H1 (cell line): Measurements from ENCODE around the gene TRIOBP. TPM values are rescaled to one million over a fixed set of nuclear protein-coding genes. Genes with fewer than 3 reads are reported as not detected.

Experiments
- CTCF ChIA-PET: fragments of 300-600 bp; sonication (Branson Sonifier 250); formaldehyde crosslinking; loops from one replicate; lab custom pipeline; 2021; ENCODE audit not compliant: partially characterized antibody; lab: Charles Lee
- POLR2A ChIA-PET: fragments of 300-600 bp; sonication (Branson Sonifier 250); formaldehyde crosslinking; loops from one replicate; lab custom pipeline; 2021; ENCODE audit warnings: inconsistent platforms; ENCODE audit not compliant: partially characterized antibody; lab: Charles Lee
- DNase-seq, 2 experiments: peaks; one replicate each; pipeline versions ENCODE4 v3.0.0 to v3.0.0-alpha.2; 2010 to 2022; ENCODE audit warnings: low spot score in 2 of 2, low read depth in 1 of 2, mixed read lengths in 1 of 2
- FAIRE-seq: peaks from 2 replicates; lab custom pipeline; 2011; peaks lifted over from hg19 to GRCh38; lab: Jason Lieb, UNC
- H2AFZ ChIP-seq: 2 replicates; pipeline ENCODE4 v1.8.1; 2012; ENCODE audit warnings: low read length, inconsistent platforms
- H2AK5ac ChIP-seq: 2 replicates; pipeline ENCODE4 v1.6.1; 2013; ENCODE audit warnings: low read depth, low read length
- H2BK120ac ChIP-seq: replicated peaks from 2 replicates; pipeline ENCODE3; 2013; ENCODE audit warnings: low read depth, low read length, inconsistent platforms
- H2BK12ac ChIP-seq: 2 replicates; pipeline ENCODE4 v1.6.1; 2013; ENCODE audit warnings: low read depth, low read length
- H2BK15ac ChIP-seq: 2 replicates; pipeline ENCODE4 v1.6.1; 2013; ENCODE audit warnings: low read length
- H2BK20ac ChIP-seq: 2 replicates; pipeline ENCODE4 v1.6.1; 2013; ENCODE audit warnings: low read length
- H2BK5ac ChIP-seq: 2 replicates; pipeline ENCODE4 v1.6.1; 2013; ENCODE audit warnings: low read depth, low read length
- H3K14ac ChIP-seq: 2 replicates; pipeline ENCODE4 v1.6.1; 2013; ENCODE audit warnings: inconsistent platforms; ENCODE audit not compliant: insufficient read length
- H3K18ac ChIP-seq: 2 replicates; pipeline ENCODE4 v1.6.1; 2013; ENCODE audit warnings: low read length; ENCODE audit errors: extremely low read depth
- H3K23ac ChIP-seq: 2 replicates; pipeline ENCODE4 v1.6.1; 2013; ENCODE audit warnings: inconsistent platforms; ENCODE audit not compliant: insufficient read length
- H3K23me2 ChIP-seq: 2 replicates; pipeline ENCODE4 v1.6.1; 2013; ENCODE audit warnings: low read depth, low read length
- H3K27ac ChIP-seq: 2 replicates; pipeline ENCODE4 v1.6.1; 2011; ENCODE audit warnings: low read depth, low read length, inconsistent platforms
- H3K27me3 ChIP-seq, 4 experiments: replicated peaks in 1 of 4; 1 replicate in 1 of 4; 2 replicates in 3 of 4; pipeline versions ENCODE4 v1.6.1 to v1.8.1; 2011 to 2013; ENCODE audit warnings: low read length in 3 of 4, mild to moderate bottlenecking in 3 of 4, inconsistent platforms in 2 of 4, mixed read lengths in 2 of 4, moderate library complexity in 1 of 4; ENCODE audit not compliant: control insufficient read depth in 3 of 4, insufficient read depth in 3 of 4; ENCODE audit errors: extremely low read depth in 1 of 4
- H3K36me3 ChIP-seq, 4 experiments: 2 replicates each; pipeline versions ENCODE4 v1.6.1 to v1.8.1; 2011 to 2013; ENCODE audit warnings: mild to moderate bottlenecking in 4 of 4, low read length in 3 of 4, moderate library complexity in 2 of 4, control low read depth in 1 of 4, inconsistent platforms in 1 of 4; ENCODE audit not compliant: insufficient read depth in 4 of 4, control insufficient read depth in 2 of 4
- H3K4ac ChIP-seq: replicated peaks from 2 replicates; pipeline ENCODE3; 2013; ENCODE audit warnings: low read length, low read depth, mixed read lengths, inconsistent platforms; ENCODE audit not compliant: insufficient read length
- H3K4me1 ChIP-seq, 4 experiments: replicated peaks in 1 of 4; 1 replicate in 1 of 4; 2 replicates in 3 of 4; pipeline versions ENCODE4 v1.6.1 to v1.8.1; 2011 to 2013; ENCODE audit warnings: low read length in 3 of 4, inconsistent platforms in 2 of 4, mixed read lengths in 1 of 4; ENCODE audit not compliant: insufficient read depth in 4 of 4, control insufficient read depth in 3 of 4
- H3K4me2 ChIP-seq, 2 experiments: 2 replicates each; pipeline versions ENCODE4 v1.6.1 to v1.8.1; 2011 to 2013; ENCODE audit warnings: low read depth in 2 of 2, low read length in 2 of 2, control low read depth in 1 of 2, inconsistent platforms in 1 of 2, mild to moderate bottlenecking in 1 of 2; ENCODE audit not compliant: insufficient read depth in 1 of 2
- H3K4me3 ChIP-seq, 4 experiments: fragments of 200-600, 300-600 bp in 1 of 4; sonication (generic), shearing (Covaris generic), sonication (Bioruptor Twin) in 1 of 4; 2 replicates each; pipeline versions ENCODE4 v1.5.1 to v1.8.1; 2011 to 2016; ENCODE audit warnings: low read length in 4 of 4, low read depth in 3 of 4, control low read depth in 2 of 4, inconsistent platforms in 2 of 4, mild to moderate bottlenecking in 2 of 4, mixed read lengths in 1 of 4, moderate library complexity in 1 of 4; ENCODE audit not compliant: insufficient read depth in 2 of 4; ENCODE audit errors: extremely low read depth in 1 of 4
- H3K56ac ChIP-seq: replicated peaks from 2 replicates; pipeline ENCODE3; 2013; ENCODE audit warnings: low read depth, mild to moderate bottlenecking, mixed read lengths, low read length, inconsistent platforms; ENCODE audit not compliant: insufficient read length
- H3K79me1 ChIP-seq: 2 replicates; pipeline ENCODE4 v1.6.1; 2013; ENCODE audit warnings: low read depth, low read length, control low read depth
- H3K79me2 ChIP-seq, 2 experiments: 2 replicates each; pipeline versions ENCODE4 v1.6.1 to v1.8.1; 2012 to 2013; ENCODE audit warnings: low read length in 2 of 2, mild to moderate bottlenecking in 2 of 2, inconsistent platforms in 1 of 2; ENCODE audit not compliant: insufficient read depth in 2 of 2, control insufficient read depth in 1 of 2
- H3K9ac ChIP-seq, 4 experiments: replicated peaks in 1 of 4; 1 replicate in 1 of 4; 2 replicates in 3 of 4; pipeline versions ENCODE4 v1.6.1 to v1.8.1; 2011 to 2013; ENCODE audit warnings: low read depth in 3 of 4, low read length in 3 of 4, control low read depth in 2 of 4, mild to moderate bottlenecking in 2 of 4, moderate library complexity in 2 of 4, inconsistent platforms in 1 of 4; ENCODE audit errors: extremely low read depth in 1 of 4
- H3K9me3 ChIP-seq, 2 experiments: 2 replicates each; pipeline versions ENCODE4 v1.6.1 to v1.8.1; 2012 to 2013; ENCODE audit warnings: mild to moderate bottlenecking in 2 of 2, moderate library complexity in 2 of 2, control low read depth in 1 of 2, inconsistent platforms in 1 of 2, low read depth in 1 of 2, low read length in 1 of 2, mixed read lengths in 1 of 2; ENCODE audit not compliant: insufficient read depth in 2 of 2
- H4K20me1 ChIP-seq, 2 experiments: replicated peaks in 1 of 2; 2 replicates each; pipeline versions ENCODE3 to v1.8.1; 2011 to 2013; ENCODE audit warnings: inconsistent platforms in 2 of 2, low read length in 2 of 2, mild to moderate bottlenecking in 1 of 2; ENCODE audit not compliant: insufficient read depth in 2 of 2, control insufficient read depth in 1 of 2
- H4K5ac ChIP-seq: 2 replicates; pipeline ENCODE4 v1.6.1; 2013; ENCODE audit warnings: low read length, low read depth, mixed read lengths, inconsistent platforms; ENCODE audit not compliant: insufficient read length
- H4K8ac ChIP-seq: 2 replicates; pipeline ENCODE4 v1.8.0; 2013; ENCODE audit warnings: mild to moderate bottlenecking, moderate library complexity, low read length, inconsistent platforms; ENCODE audit not compliant: insufficient read depth; ENCODE audit errors: extremely low read depth
- H4K91ac ChIP-seq: replicated peaks from 2 replicates; pipeline ENCODE3; 2013; ENCODE audit warnings: low read length, mixed read lengths, inconsistent platforms; ENCODE audit not compliant: insufficient read length
- BACH1 ChIP-seq: IDR thresholded peaks from 2 replicates; pipeline ENCODE4 v1.6.1; 2012; ENCODE audit warnings: low read length, improper control_type of control experiment
- BRCA1 ChIP-seq: IDR thresholded peaks from 2 replicates; pipeline ENCODE4 v1.6.1; 2012; ENCODE audit warnings: low read depth, low read length, improper control_type of control experiment
- CBX5 ChIP-seq: fragments of 300-800, 300-1000 bp; sonication (generic); IDR thresholded peaks from 2 replicates; pipeline ENCODE4 v1.7.1; 2016; ENCODE audit warnings: antibody characterized with exemption, low read length, low read depth
- EZH2 ChIP-seq: fragments of 200-600 bp; sonication (generic); IDR thresholded peaks from 2 replicates; pipeline ENCODE4 v1.7.1; 2012; ENCODE audit warnings: low read depth, mild to moderate bottlenecking, moderate library complexity, low read length, inconsistent platforms; ENCODE audit not compliant: severe bottlenecking
- MAFK ChIP-seq: IDR thresholded peaks from 2 replicates; pipeline ENCODE4 v1.6.1; 2012; ENCODE audit warnings: low read depth, mild to moderate bottlenecking, improper control_type of control experiment, low read length
- POU5F1 ChIP-seq: IDR thresholded peaks from 2 replicates; pipeline ENCODE4 v1.6.1; 2011; ENCODE audit warnings: low read depth, mild to moderate bottlenecking, low read length, moderate library complexity
- RFX5 ChIP-seq: IDR thresholded peaks from 2 replicates; pipeline ENCODE4 v1.6.1; 2011; ENCODE audit warnings: low read depth, low read length, improper control_type of control experiment, borderline replicate concordance
- SIRT6 ChIP-seq: IDR thresholded peaks from one replicate; pipeline ENCODE4 v1.7.1; 2012; ENCODE audit warnings: low read length, inconsistent platforms
- SP4 ChIP-seq: IDR thresholded peaks from 2 replicates; pipeline ENCODE4 v1.6.1; 2012; ENCODE audit warnings: low read length, inconsistent platforms
- SUZ12 ChIP-seq: fragments of 200-600 bp; sonication (generic); IDR thresholded peaks from 2 replicates; pipeline ENCODE4 v1.6.1; 2012; ENCODE audit warnings: mild to moderate bottlenecking, inconsistent platforms, low read length, moderate library complexity, mixed read lengths
- WGBS, 2 experiments: shearing (Covaris generic) in 1 of 2; methylation state at CpG; one replicate each; pipeline versions ENCODE4 v1.1.6 to v1.1.7; 2013 to 2015; ENCODE audit warnings: low lambda C conversion rate in 2 of 2, mixed read lengths in 2 of 2, inconsistent platforms in 1 of 2, low coverage in 1 of 2, missing lambda C conversion rate in 1 of 2; ENCODE audit not compliant: insufficient replicate concordance in 2 of 2, insufficient coverage in 1 of 2, insufficient read length in 1 of 2; ENCODE audit errors: extremely low coverage in 1 of 2, missing lambda C conversion rate in 1 of 2; 5-methylcytosine and 5-hydroxymethylcytosine counted together
- polyA plus RNA-seq, 7 experiments: library from polyadenylated mRNA; depleted of rRNA in 3 of 7; stranded (reverse) in 5 of 7; unstranded in 2 of 7; fragments of >200 nt in 5 of 7; fragments of 200-250 nt in 2 of 7; gene quantifications; 1 replicate in 5 of 7; 2 replicates in 1 of 7; 4 replicates in 1 of 7; pipeline versions ENCODE4 v1.2.1 to v1.2.3, GENCODE V29; 2011 to 2013; ENCODE audit warnings: missing spikeins in 2 of 7, mixed read lengths in 2 of 7
- total RNA-seq: library from RNA; stranded (reverse); fragmentation: NEBNext Ultra II Directional; extraction: Animal tissue kit (Norgen Biotek cat#: 25700); gene quantifications from 2 replicates; pipeline ENCODE4 v1.2.1, GENCODE V29; 2021
- TF ChIP-seq, protein P1 (sequence below): IDR thresholded peaks from 2 replicates; pipeline ENCODE4 v1.6.1; 2012; ENCODE audit warnings: low read length, inconsistent platforms

The TRIOBP gene
- total and polyA plus RNA-seq, 2 of the 8 experiments (the other 6 are each of a cell fraction or from before 2014, with no cell fraction given), result 18.2 to 27.3 TPM

DNA sequence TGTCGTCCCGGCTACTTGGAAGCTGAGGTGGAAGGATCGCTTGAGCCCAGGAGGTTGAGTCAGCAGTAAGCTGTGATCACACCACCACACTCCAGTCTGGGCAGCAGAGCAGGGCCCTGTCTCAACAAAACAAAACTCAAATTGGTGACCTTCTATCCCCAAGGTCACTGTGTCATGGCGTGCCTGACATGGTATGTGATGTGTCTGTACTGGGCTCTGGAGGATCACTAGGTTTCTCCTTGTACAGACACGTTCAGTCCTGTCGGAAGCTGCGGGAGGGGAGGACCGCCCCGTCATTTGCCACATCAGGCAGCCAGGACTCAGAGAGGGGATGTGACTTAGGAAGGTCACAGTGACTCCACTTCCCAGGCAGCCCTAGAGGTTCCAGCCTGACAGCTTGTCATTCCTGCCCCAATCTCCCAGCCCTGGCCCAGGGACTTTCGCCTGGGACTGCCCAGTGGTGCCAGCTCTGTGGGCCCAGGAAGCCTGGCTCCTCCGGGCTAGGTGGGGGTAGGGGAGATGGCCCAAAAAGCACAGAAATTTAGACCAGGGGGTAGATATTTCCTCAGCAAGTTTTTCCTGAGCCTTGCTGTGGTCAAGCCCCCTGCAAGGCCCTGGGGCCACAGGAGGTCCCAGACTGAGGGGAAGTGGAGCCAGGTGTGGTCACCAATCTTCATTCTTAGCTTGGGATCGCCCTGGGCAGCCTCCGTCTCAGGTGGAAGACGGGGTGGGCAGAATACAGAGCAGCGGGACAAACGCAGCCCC is 53.2 kb downstream of the TRIOBP start:
- Histone ChIP-seq H3K4me3 (no peak overlapping the region), H2BK15ac (0 out of 2 replicates have a peak overlapping the region, but pooled peaks have one; percentile 29), H3K23me2 (peaks cover 13% of the 10 kb centered on the region), H3K27me3 (peaks cover 0 to 5% (median 2%) of the 10 kb centered on the region in 4 experiments; a peak in 3 of 7 replicates), H2BK120ac (no peak overlapping the region), H3K4me1 (peaks cover 0 to 24% (median 11%) of the 10 kb centered on the region in 4 experiments; a peak in 6 of 7 replicates), H4K20me1 (peaks cover 7 to 20% of the 10 kb centered on the region in 2 experiments), H2BK12ac (no peak overlapping the region), H2AFZ (no peak overlapping the region), H3K79me2 (peaks cover 0 to 3% of the 10 kb centered on the region in 2 experiments; a peak in 1 of 4 replicates), H3K36me3 (peaks cover 0 to 10% (median 6%) of the 10 kb centered on the region in 4 experiments; a peak in 4 of 8 replicates), H3K23ac (no peak overlapping the region), H3K4me2 (no peak overlapping the region), H3K18ac (peak overlapping the region; percentile 3; the same call in 1 of the 2 replicates), H3K56ac (no peak overlapping the region), H3K9ac (no peak overlapping the region), H2BK20ac (no peak overlapping the region), H2BK5ac (no peak overlapping the region), H2AK5ac (no peak overlapping the region), H4K8ac (no peak overlapping the region), H4K91ac (no peak overlapping the region), H4K5ac (no peak overlapping the region), H3K4ac (no peak overlapping the region), H3K27ac (no peak overlapping the region), H3K9me3 (no peaks in the 10 kb centered on the region), H3K79me1 (peaks cover 3% of the 10 kb centered on the region; the same call in 1 of the 2 replicates), H3K14ac (no peak overlapping the region)
- DNase-seq (no peak), FAIRE-seq (no peak)
- POLR2A ChIA-PET, result interaction anchor here (0.5 to 5.0 kb wide), 9 partner anchors 8 to 160 kb away, joined by 3 to 24 read pairs (median 3); partner anchors contain the start of gene TRIOBP
- CTCF ChIA-PET, result interaction anchor here (0.9 to 10.9 kb wide), 7 partner anchors 12 to 78 kb away, joined by 3 to 75 read pairs (median 3); no protein-coding TSS in a partner anchor
- WGBS, 2 experiments, result 89% methylated on average over 16 of the region's 16 CpGs; no CpG with 5 or more reads in 1 of the 2 experiments
- TF ChIP-seq BACH1 (no peak), SIRT6 (no peak), POU5F1 (no peak), EZH2 (no peak), MAFK (no peak), SP4 (no peak), BRCA1 (no peak), CBX5 (no peak), RFX5 (no peak), SUZ12 (no peak)
- TF ChIP-seq, protein P1, sequence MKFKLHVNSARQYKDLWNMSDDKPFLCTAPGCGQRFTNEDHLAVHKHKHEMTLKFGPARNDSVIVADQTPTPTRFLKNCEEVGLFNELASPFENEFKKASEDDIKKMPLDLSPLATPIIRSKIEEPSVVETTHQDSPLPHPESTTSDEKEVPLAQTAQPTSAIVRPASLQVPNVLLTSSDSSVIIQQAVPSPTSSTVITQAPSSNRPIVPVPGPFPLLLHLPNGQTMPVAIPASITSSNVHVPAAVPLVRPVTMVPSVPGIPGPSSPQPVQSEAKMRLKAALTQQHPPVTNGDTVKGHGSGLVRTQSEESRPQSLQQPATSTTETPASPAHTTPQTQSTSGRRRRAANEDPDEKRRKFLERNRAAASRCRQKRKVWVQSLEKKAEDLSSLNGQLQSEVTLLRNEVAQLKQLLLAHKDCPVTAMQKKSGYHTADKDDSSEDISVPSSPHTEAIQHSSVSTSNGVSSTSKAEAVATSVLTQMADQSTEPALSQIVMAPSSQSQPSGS, result no peak
